Activated CD8-positive, alpha-beta T cell treated with anti-CD3 and anti-CD28 coated beads, Interleukin-2, amount 10 ng/mL, durations not matched to agents 7 days and 5 days (primary cell): Measurements from ENCODE around the gene ASB12. TPM values are rescaled to one million over a fixed set of nuclear protein-coding genes. Genes with fewer than 3 reads are reported as not detected.

Experiments
- ATAC-seq: fragments of 150-1000 bp; cut with Tn5 transposase; one replicate; pipeline ENCODE4 v1.10.0; 2021; ENCODE audit warnings: moderate library complexity
- CTCF ChIA-PET: fragments of 350-600 bp; sonication (Branson Sonifier 250); formaldehyde crosslinking; loops from one replicate; lab custom pipeline; 2021; ENCODE audit warnings: antibody characterized with exemption; lab: Charles Lee
- POLR2A ChIA-PET: fragments of 350-600 bp; sonication (Branson Sonifier 250); formaldehyde crosslinking; loops from one replicate; lab custom pipeline; 2021; ENCODE audit warnings: antibody characterized with exemption; lab: Charles Lee
- DNase-seq: peaks from one replicate; pipeline ENCODE4 v3.0.0-alpha.2; 2020
- H3K27ac Mint-ChIP-seq: one replicate; pipeline ENCODE4 v1.8.0; 2021; ENCODE audit warnings: mild to moderate bottlenecking, mixed read lengths
- H3K27me3 Mint-ChIP-seq: one replicate; pipeline ENCODE4 v1.8.0; 2021; ENCODE audit warnings: low read depth, mixed read lengths
- H3K36me3 Mint-ChIP-seq: one replicate; pipeline ENCODE4 v1.8.0; 2021; ENCODE audit warnings: low read depth, mixed read lengths
- H3K4me1 Mint-ChIP-seq: one replicate; pipeline ENCODE4 v1.8.0; 2021; ENCODE audit warnings: low read depth, mixed read lengths
- H3K4me3 Mint-ChIP-seq: one replicate; pipeline ENCODE4 v1.8.0; 2021; ENCODE audit warnings: mild to moderate bottlenecking, mixed read lengths
- H3K9me3 Mint-ChIP-seq: one replicate; pipeline ENCODE4 v1.8.0; 2022; ENCODE audit warnings: mixed read lengths; ENCODE audit not compliant: insufficient read depth
- total RNA-seq, 2 experiments: library from RNA; stranded (reverse); gene quantifications; one replicate each; pipeline ENCODE4 v1.2.3, GENCODE V29; 2021

Gene ASB12
- total RNA-seq, 2 experiments from 2014 or later: not detected

DNA sequence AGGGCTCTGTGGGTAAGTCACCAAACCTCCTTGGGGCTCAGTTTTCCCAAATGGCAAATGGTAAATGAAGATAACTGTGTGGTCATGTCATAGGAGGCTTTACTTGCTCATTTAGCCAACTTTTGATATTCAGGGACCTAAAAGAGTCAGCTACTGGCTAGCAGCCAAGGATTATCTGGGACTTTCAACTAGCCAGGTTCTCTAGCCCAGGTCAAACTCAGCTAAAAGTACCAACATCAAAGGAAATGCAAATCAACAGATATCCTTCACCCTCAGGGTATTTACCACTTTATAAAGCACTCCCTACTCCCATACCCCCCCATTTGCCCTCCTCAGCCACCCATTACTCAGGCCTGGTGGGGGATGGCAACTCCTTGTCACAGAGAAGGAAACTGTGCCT is 32.4 kb downstream of the ASB12 start:
- DNase-seq (no peak), ATAC-seq (no peak)
- CTCF ChIA-PET: no interaction called here
- H3K27ac Mint-ChIP-seq: no peak overlapping the region
- H3K4me3 Mint-ChIP-seq: no peak overlapping the region
- no peaks in the 10 kb centered on the region for H3K27me3 Mint-ChIP-seq
- no peaks in the 10 kb centered on the region for H3K9me3 Mint-ChIP-seq
- H3K4me1 Mint-ChIP-seq: no peaks in the 10 kb centered on the region
- POLR2A ChIA-PET: no interaction called here
- H3K36me3 Mint-ChIP-seq: no peaks in the 10 kb centered on the region

GRCh38 chrX:64196606-64197005 is 33.8 kb downstream of the ASB12 start:
- Mint-ChIP-seq H3K9me3 (no peaks in the 10 kb centered on the region), H3K4me3 (no peak overlapping the region), H3K27me3 (no peaks in the 10 kb centered on the region), H3K27ac (no peak overlapping the region), H3K4me1 (no peaks in the 10 kb centered on the region), H3K36me3 (peaks cover 5% of the 10 kb centered on the region)
- no peak for ATAC-seq
- CTCF ChIA-PET: no interaction called here
- no peak for DNase-seq
- POLR2A ChIA-PET: no interaction called here

GRCh38 chrX:64195862-64196261 is 34.5 kb downstream of the ASB12 start:
- H3K27me3 Mint-ChIP-seq: no peaks in the 10 kb centered on the region

GRCh38 chrX:64192673-64193072 is 37.7 kb downstream of the ASB12 start:
- Mint-ChIP-seq H3K27ac (no peak overlapping the region), H3K4me1 (no peaks in the 10 kb centered on the region), H3K9me3 (no peaks in the 10 kb centered on the region), H3K27me3 (no peaks in the 10 kb centered on the region), H3K36me3 (peaks cover 6% of the 10 kb centered on the region), H3K4me3 (no peak overlapping the region)
- DNase-seq (no peak), ATAC-seq (no peak)
- ChIA-PET CTCF (no interaction called here), POLR2A (no interaction called here)

More at GRCh38 chrX:64195862-64196261, 34.5 kb downstream of the ASB12 start:
- DNase-seq: no peak
- no peak overlapping the region for H3K27ac Mint-ChIP-seq
- H3K9me3 Mint-ChIP-seq: no peaks in the 10 kb centered on the region
- ChIA-PET POLR2A (no interaction called here), CTCF (no interaction called here)
- ATAC-seq: no peak
- no peaks in the 10 kb centered on the region for H3K4me1 Mint-ChIP-seq
- H3K4me3 Mint-ChIP-seq: no peak overlapping the region
- peaks cover 6% of the 10 kb centered on the region for H3K36me3 Mint-ChIP-seq

DNA sequence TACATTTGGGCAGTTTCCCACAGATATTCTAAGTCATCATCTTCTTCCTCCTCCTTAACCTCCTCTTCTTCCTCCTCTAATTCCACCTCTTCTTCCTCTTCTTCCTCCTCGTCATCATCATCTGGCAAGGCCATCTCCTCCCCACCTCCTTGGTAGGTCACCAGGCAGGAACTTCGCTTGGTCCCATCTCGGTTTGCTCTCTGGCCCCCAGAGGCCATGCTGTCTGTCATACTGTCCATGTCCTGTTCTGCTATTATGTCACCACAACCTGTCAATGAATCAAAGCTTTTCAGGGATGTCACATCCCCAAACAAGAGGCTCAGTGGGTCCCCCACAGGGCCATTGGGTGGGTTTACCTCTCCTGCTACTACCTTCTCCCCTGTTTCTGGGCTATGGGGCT is 38.4 kb downstream of the ASB12 start:
- ATAC-seq (no peak), DNase-seq (no peak)
- no peak overlapping the region for H3K4me3 Mint-ChIP-seq
- no peaks in the 10 kb centered on the region for H3K4me1 Mint-ChIP-seq
- POLR2A ChIA-PET: no interaction called here
- no peaks in the 10 kb centered on the region for H3K27me3 Mint-ChIP-seq
- H3K9me3 Mint-ChIP-seq: no peaks in the 10 kb centered on the region
- peaks cover 6% of the 10 kb centered on the region for H3K36me3 Mint-ChIP-seq
- H3K27ac Mint-ChIP-seq: no peak overlapping the region
- CTCF ChIA-PET: no interaction called here

DNA sequence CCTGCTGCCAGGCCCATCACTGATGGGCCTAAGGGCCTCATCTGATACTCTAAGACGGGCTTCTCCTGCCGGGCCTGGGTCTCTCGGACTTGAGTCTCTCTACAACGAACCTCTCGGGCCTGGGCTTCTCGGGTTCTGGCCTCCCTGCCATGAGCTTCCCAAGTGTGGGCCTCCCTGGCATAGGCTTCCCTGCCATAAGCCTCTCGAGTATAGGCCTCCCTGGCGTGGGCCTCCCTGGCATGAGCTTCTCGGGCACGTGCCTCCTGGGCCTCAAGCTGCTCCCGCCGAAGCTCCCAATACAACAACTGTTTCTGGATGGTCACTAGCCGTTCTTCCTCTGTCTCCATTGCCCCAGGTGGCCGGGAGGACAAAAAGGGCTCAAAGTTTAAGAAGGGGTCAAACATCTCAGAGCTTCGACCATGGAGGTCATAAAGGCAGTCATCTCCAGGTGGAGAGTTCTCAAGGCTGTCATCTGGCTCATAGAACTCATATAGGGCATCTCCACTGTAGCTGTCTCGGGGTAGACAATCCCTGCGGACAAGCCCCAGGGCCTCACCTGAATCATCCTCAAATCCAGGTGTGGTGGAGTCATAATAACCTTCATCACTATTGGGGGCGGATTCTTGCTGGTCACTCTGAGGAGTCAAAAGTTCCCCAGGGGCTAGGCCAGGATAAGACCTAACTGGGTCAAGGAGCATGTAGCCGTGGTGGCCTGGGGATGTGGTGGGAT is 39.0 kb downstream of the ASB12 start:
- H3K4me3 Mint-ChIP-seq: no peak overlapping the region
- ATAC-seq: no peak

GRCh38 chrX:64190136-64190740 is 40.2 kb downstream of the ASB12 start:
- Mint-ChIP-seq H3K36me3 (peaks cover 6% of the 10 kb centered on the region), H3K4me3 (no peak overlapping the region), H3K27ac (no peak overlapping the region), H3K9me3 (no peaks in the 10 kb centered on the region), H3K27me3 (no peaks in the 10 kb centered on the region), H3K4me1 (no peaks in the 10 kb centered on the region)
- DNase-seq (no peak), ATAC-seq (no peak)
- CTCF ChIA-PET: no interaction called here
- POLR2A ChIA-PET: no interaction called here

More for the DNA sequence above, 39.0 kb downstream of the ASB12 start:
- no peaks in the 10 kb centered on the region for H3K4me1 Mint-ChIP-seq
- H3K27ac Mint-ChIP-seq: no peak overlapping the region
- no peaks in the 10 kb centered on the region for H3K9me3 Mint-ChIP-seq
- no peak for DNase-seq
- H3K36me3 Mint-ChIP-seq: peaks cover 6% of the 10 kb centered on the region
- ChIA-PET POLR2A (no interaction called here), CTCF (no interaction called here)
- H3K27me3 Mint-ChIP-seq: no peaks in the 10 kb centered on the region

GRCh38 chrX:64188901-64189300 is 41.5 kb downstream of the ASB12 start:
- H3K4me1 Mint-ChIP-seq: no peaks in the 10 kb centered on the region
- no peaks in the 10 kb centered on the region for H3K27me3 Mint-ChIP-seq
- ChIA-PET CTCF (no interaction called here), POLR2A (no interaction called here)
- H3K9me3 Mint-ChIP-seq: no peaks in the 10 kb centered on the region
- no peak overlapping the region for H3K27ac Mint-ChIP-seq
- ATAC-seq: no peak
- peaks cover 6% of the 10 kb centered on the region for H3K36me3 Mint-ChIP-seq
- no peak overlapping the region for H3K4me3 Mint-ChIP-seq
- no peak for DNase-seq

- DNase-seq (no peak), ATAC-seq (no peak)
- POLR2A ChIA-PET: no interaction called here
- Mint-ChIP-seq H3K4me1 (no peaks in the 10 kb centered on the region), H3K27ac (no peak overlapping the region), H3K27me3 (no peaks in the 10 kb centered on the region), H3K36me3 (peaks cover 6% of the 10 kb centered on the region), H3K9me3 (no peaks in the 10 kb centered on the region), H3K4me3 (no peak overlapping the region)
- CTCF ChIA-PET: no interaction called here
These were observed 42.7 kb downstream of the ASB12 start for GRCh38 chrX:64187762-64188150.

GRCh38 chrX:64186974-64187761 is 43.2 kb downstream of the ASB12 start:
- Mint-ChIP-seq H3K9me3 (no peaks in the 10 kb centered on the region), H3K36me3 (peaks cover 6% of the 10 kb centered on the region), H3K27ac (no peak overlapping the region), H3K4me3 (no peak overlapping the region), H3K27me3 (no peaks in the 10 kb centered on the region), H3K4me1 (no peaks in the 10 kb centered on the region)
- DNase-seq (no peak), ATAC-seq (no peak)
- ChIA-PET POLR2A (no interaction called here), CTCF (no interaction called here)

GRCh38 chrX:64184396-64184795 is 46.0 kb downstream of the ASB12 start:
- ChIA-PET POLR2A (no interaction called here), CTCF (no interaction called here)
- Mint-ChIP-seq H3K27ac (no peak overlapping the region), H3K4me3 (no peak overlapping the region), H3K27me3 (no peaks in the 10 kb centered on the region), H3K36me3 (no peaks in the 10 kb centered on the region), H3K4me1 (no peaks in the 10 kb centered on the region), H3K9me3 (no peaks in the 10 kb centered on the region)
- no peak for ATAC-seq
- no peak for DNase-seq

GRCh38 chrX:64182208-64182607 is 48.2 kb downstream of the ASB12 start:
- ATAC-seq (no peak), DNase-seq (no peak)
- Mint-ChIP-seq H3K9me3 (no peaks in the 10 kb centered on the region), H3K4me1 (no peaks in the 10 kb centered on the region), H3K4me3 (no peak overlapping the region), H3K36me3 (no peaks in the 10 kb centered on the region), H3K27me3 (no peaks in the 10 kb centered on the region), H3K27ac (no peak overlapping the region)
- CTCF ChIA-PET: no interaction called here
- POLR2A ChIA-PET: no interaction called here
